Spleen (tissue), 7 donors: Measurements from ENCODE around the gene DOCK4.

Source experiments
- CTCF ChIP-seq, 11 experiments: fragments of 200-600 bp in 7 of 11; fragments of 450-650 bp in 4 of 11; sonication (generic) in 4 of 11; IDR thresholded peaks in 8 of 11; conservative IDR thresholded peaks in 3 of 11; 1 replicate in 7 of 11; 2 replicates in 4 of 11; pipeline versions ENCODE4 v1.4.0 to v1.8.0; 2016 to 2021; ENCODE audit warnings: antibody characterized with exemption in 11 of 11, inconsistent platforms in 4 of 11, mild to moderate bottlenecking in 1 of 11
- POLR2A ChIP-seq, 3 donors: fragments of 450-650 bp; IDR thresholded peaks; one replicate each; pipeline ENCODE4 v1.5.1; 2017; ENCODE audit warnings: antibody characterized with exemption in 3 of 3, mild to moderate bottlenecking in 1 of 3
- donor health status: DM: no; HTN: no; CAD: no; lungs with moderate emphysema.
- donor health status: DM: no; HTN: no; CAD: no.
- donor health status: DM: no; HTN: no; CAD: no.

GRCh38 chr7:112010994-112011393, 195.2 kb downstream of the DOCK4 start:
- TF ChIP-seq CTCF (IDR thresholded peaks at IDR 0.05 in 8 of 11, conservative IDR thresholded peaks at IDR 0.05 in 3 of 11) (no peak), POLR2A (IDR thresholded peaks at IDR 0.05) (no peak)
